CD14-positive monocyte (primary cell): Measurements from ENCODE around the gene PTER. TPM values are rescaled to one million over a fixed set of nuclear protein-coding genes. Genes with fewer than 3 reads are reported as not detected.

Experiments
- DNase-seq, 3 donors: peaks; one replicate each; pipeline ENCODE4 v3.0.0-alpha.2; 2011 to 2022
- H2AFZ ChIP-seq: 2 replicates; pipeline ENCODE4 v1.6.0; 2012; ENCODE audit warnings: mild to moderate bottlenecking, low read depth, low read length, inconsistent platforms; ENCODE audit not compliant: insufficient read depth, poor library complexity, severe bottlenecking
- H3K27ac ChIP-seq, 2 donors: 1 replicate in 1 of 2; 2 replicates in 1 of 2; pipeline ENCODE4 v1.5.1; 2012 to 2013; ENCODE audit warnings: low read length in 2 of 2, control low read depth in 1 of 2, inconsistent platforms in 1 of 2, low read depth in 1 of 2, mild to moderate bottlenecking in 1 of 2
- H3K27me3 ChIP-seq, 2 donors: one replicate each; pipeline versions ENCODE4 v1.6.0 to v1.6.1; 2011 to 2013; ENCODE audit warnings: low read length in 2 of 2; ENCODE audit not compliant: control insufficient read depth in 2 of 2, insufficient read depth in 2 of 2
- H3K36me3 ChIP-seq, 2 donors: replicated peaks in 1 of 2; 1 replicate in 1 of 2; 2 replicates in 1 of 2; pipeline versions ENCODE4 v1.5.1 to v1.6.1; 2012 to 2013; ENCODE audit warnings: low read length in 2 of 2, control low read depth in 1 of 2, inconsistent platforms in 1 of 2, mild to moderate bottlenecking in 1 of 2; ENCODE audit not compliant: insufficient read depth in 2 of 2, control insufficient read depth in 1 of 2
- H3K4me1 ChIP-seq, 2 donors: 1 replicate in 1 of 2; 2 replicates in 1 of 2; pipeline versions ENCODE4 v1.5.1 to v1.6.1; 2012 to 2013; ENCODE audit warnings: low read length in 2 of 2, control low read depth in 1 of 2, inconsistent platforms in 1 of 2, mild to moderate bottlenecking in 1 of 2, moderate library complexity in 1 of 2; ENCODE audit not compliant: insufficient read depth in 2 of 2, control insufficient read depth in 1 of 2
- H3K4me2 ChIP-seq: replicated peaks from 2 replicates; pipeline ENCODE3; 2012; ENCODE audit warnings: low read length, moderate library complexity, mild to moderate bottlenecking; ENCODE audit not compliant: poor library complexity, severe bottlenecking; ENCODE audit errors: extremely low read depth
- H3K4me3 ChIP-seq, 3 experiments: fragments of 200-600 bp in 1 of 3; sonication (generic) in 1 of 3; replicated peaks in 1 of 3; 1 replicate in 2 of 3; 2 replicates in 1 of 3; pipeline ENCODE4 v1.5.1; 2011 to 2013; ENCODE audit warnings: low read length in 3 of 3, mild to moderate bottlenecking in 3 of 3, control low read depth in 2 of 3, low read depth in 2 of 3, inconsistent platforms in 1 of 3, moderate library complexity in 1 of 3
- H3K79me2 ChIP-seq: 2 replicates; pipeline ENCODE4 v1.6.0; 2012; ENCODE audit warnings: mild to moderate bottlenecking, control low read depth, inconsistent platforms, low read length, moderate library complexity; ENCODE audit not compliant: insufficient read depth
- H3K9ac ChIP-seq: 2 replicates; pipeline ENCODE4 v1.6.0; 2017; ENCODE audit warnings: low read length, mild to moderate bottlenecking; ENCODE audit not compliant: insufficient read depth, poor library complexity, severe bottlenecking
- H3K9me3 ChIP-seq, 2 donors: replicated peaks in 1 of 2; 1 replicate in 1 of 2; 2 replicates in 1 of 2; pipeline versions ENCODE4 v1.5.1 to v1.6.1; 2012 to 2013; ENCODE audit warnings: low read length in 2 of 2, control low read depth in 1 of 2; ENCODE audit not compliant: control insufficient read depth in 1 of 2, insufficient read depth in 1 of 2
- H4K20me1 ChIP-seq: 2 replicates; pipeline ENCODE4 v1.6.0; 2012; ENCODE audit warnings: mild to moderate bottlenecking, low read length, control low read depth, moderate library complexity; ENCODE audit not compliant: insufficient read depth
- H3K27ac Mint-ChIP-seq, 7 donors: one replicate each; pipeline ENCODE4 v1.8.0; 2020; ENCODE audit warnings: mild to moderate bottlenecking in 7 of 7, mixed read lengths in 7 of 7, moderate library complexity in 6 of 7, inconsistent platforms in 2 of 7
- H3K27me3 Mint-ChIP-seq, 3 donors: one replicate each; pipeline ENCODE4 v1.8.0; 2021 to 2022; ENCODE audit warnings: low read depth in 3 of 3, mild to moderate bottlenecking in 3 of 3, mixed read lengths in 3 of 3, moderate library complexity in 3 of 3, inconsistent platforms in 1 of 3
- H3K36me3 Mint-ChIP-seq, 2 donors: one replicate each; pipeline ENCODE4 v1.8.0; 2020; ENCODE audit warnings: mixed read lengths in 2 of 2, inconsistent platforms in 1 of 2, mild to moderate bottlenecking in 1 of 2
- H3K4me1 Mint-ChIP-seq: one replicate; pipeline ENCODE4 v1.8.0; 2020; ENCODE audit warnings: mild to moderate bottlenecking, mixed read lengths
- H3K4me3 Mint-ChIP-seq, 2 donors: one replicate each; pipeline ENCODE4 v1.8.0; 2020; ENCODE audit warnings: mild to moderate bottlenecking in 2 of 2, mixed read lengths in 2 of 2, moderate library complexity in 1 of 2
- H3K9me3 Mint-ChIP-seq, 7 donors: one replicate each; pipeline ENCODE4 v1.8.0; 2020 to 2022; ENCODE audit warnings: mixed read lengths in 7 of 7, mild to moderate bottlenecking in 6 of 7, moderate library complexity in 6 of 7, inconsistent platforms in 2 of 7
- WGBS: methylation state at CpG from one replicate; pipeline ENCODE4 v1.1.5; 2013; ENCODE audit warnings: missing lambda C conversion rate; ENCODE audit not compliant: insufficient coverage; 5-methylcytosine and 5-hydroxymethylcytosine counted together
- intact Hi-C, 2 donors: fragments of 100-400 bp; cut with micrococcal nuclease; formaldehyde crosslinking; loops; one replicate each; pipeline versions ENCODE4 v1.15.0 to v1.15.1; 2023
- polyA plus RNA-seq, 3 donors: library from polyadenylated mRNA; depleted of rRNA in 1 of 3; unstranded in 2 of 3; stranded (reverse) in 1 of 3; fragments of 300-500 nt in 2 of 3; fragments of >200 nt in 1 of 3; fragmentation: Illumina TruSeq in 2 of 3; gene quantifications; 1 replicate in 2 of 3; 2 replicates in 1 of 3; pipeline ENCODE4 v1.2.3, GENCODE V29; 2012 to 2021
- TF ChIP-seq, protein P1 (sequence below): fragments of 200-600 bp; IDR thresholded peaks from one replicate; pipeline ENCODE4 v1.8.0; 2022; ENCODE audit warnings: antibody characterized with exemption, mild to moderate bottlenecking

PTER gene
- polyA plus RNA-seq, 3 donors: 7.4 to 15.9 (median 8.9) TPM

DNA sequence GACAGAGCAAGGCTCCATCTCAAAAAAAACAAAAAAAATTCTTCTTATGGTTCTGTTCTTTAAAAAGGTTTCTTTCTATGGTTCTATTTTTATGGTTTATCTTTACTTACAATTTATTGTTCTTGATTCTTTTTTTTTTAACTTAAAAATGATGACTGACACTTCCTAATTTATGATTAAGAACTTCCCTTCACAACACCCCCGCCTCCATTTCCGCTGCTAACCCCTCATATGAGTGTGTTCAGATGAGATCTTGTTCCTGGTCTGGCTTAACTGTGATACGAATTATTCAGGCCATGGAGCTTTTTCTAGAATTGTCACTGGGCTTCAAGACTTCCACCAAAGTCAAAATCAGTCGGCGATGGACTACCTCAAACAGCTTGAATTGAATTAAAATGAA, 33.9 kb downstream of the PTER start:
- 0% methylated on average over 3 of the region's 5 CpGs for WGBS
- Histone ChIP-seq H3K27me3 (no peaks in the 10 kb centered on the region), H3K27ac (no peak overlapping the region), H3K36me3 (no peaks in the 10 kb centered on the region), H2AFZ (no peak overlapping the region), H3K4me3 (no peak overlapping the region), H3K4me2 (no peak overlapping the region), H3K9me3 (no peaks in the 10 kb centered on the region), H3K9ac (no peak overlapping the region), H3K4me1 (peaks cover 5 to 8% of the 10 kb centered on the region in 2 donors), H3K79me2 (no peaks in the 10 kb centered on the region), H4K20me1 (no peaks in the 10 kb centered on the region)
- TF ChIP-seq, protein P1, sequence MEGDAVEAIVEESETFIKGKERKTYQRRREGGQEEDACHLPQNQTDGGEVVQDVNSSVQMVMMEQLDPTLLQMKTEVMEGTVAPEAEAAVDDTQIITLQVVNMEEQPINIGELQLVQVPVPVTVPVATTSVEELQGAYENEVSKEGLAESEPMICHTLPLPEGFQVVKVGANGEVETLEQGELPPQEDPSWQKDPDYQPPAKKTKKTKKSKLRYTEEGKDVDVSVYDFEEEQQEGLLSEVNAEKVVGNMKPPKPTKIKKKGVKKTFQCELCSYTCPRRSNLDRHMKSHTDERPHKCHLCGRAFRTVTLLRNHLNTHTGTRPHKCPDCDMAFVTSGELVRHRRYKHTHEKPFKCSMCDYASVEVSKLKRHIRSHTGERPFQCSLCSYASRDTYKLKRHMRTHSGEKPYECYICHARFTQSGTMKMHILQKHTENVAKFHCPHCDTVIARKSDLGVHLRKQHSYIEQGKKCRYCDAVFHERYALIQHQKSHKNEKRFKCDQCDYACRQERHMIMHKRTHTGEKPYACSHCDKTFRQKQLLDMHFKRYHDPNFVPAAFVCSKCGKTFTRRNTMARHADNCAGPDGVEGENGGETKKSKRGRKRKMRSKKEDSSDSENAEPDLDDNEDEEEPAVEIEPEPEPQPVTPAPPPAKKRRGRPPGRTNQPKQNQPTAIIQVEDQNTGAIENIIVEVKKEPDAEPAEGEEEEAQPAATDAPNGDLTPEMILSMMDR: no peak
- intact Hi-C loops: no loop called here
- no peaks in the 10 kb centered on the region for H3K9me3 Mint-ChIP-seq
- peak; percentile 6 to 41 (median 14) for DNase-seq
- peak overlapping the region in 5 of 7 donors; percentile 4 to 55 (median 36) for H3K27ac Mint-ChIP-seq
- H3K27me3 Mint-ChIP-seq: peaks cover 0 to 2% (median 2%) of the 10 kb centered on the region in 3 donors
- peak overlapping the region in 1 of 2 donors; percentile 22 for H3K4me3 Mint-ChIP-seq
- peaks cover 10% of the 10 kb centered on the region for H3K4me1 Mint-ChIP-seq
- peaks cover 11 to 15% of the 10 kb centered on the region in 2 donors for H3K36me3 Mint-ChIP-seq

DNA sequence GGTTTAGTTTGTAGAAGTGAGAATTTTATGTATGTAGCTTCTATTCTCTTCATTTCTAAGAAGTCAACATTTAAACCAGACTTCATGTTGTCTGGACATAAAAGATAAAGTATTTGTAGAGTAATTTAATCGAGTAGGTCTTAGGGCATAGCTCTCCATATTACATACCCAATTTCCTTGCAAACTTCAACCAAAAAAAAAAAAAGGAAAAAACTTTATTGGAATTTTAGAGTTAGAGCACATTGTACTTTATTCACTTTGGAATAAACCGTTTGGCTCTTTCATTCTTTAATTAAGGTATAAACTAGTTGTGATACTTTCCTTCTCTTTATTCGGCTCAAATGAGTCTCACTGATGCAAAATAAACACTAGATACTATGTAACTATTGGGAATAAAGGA, 36.0 kb downstream of the PTER start:
- no peaks in the 10 kb centered on the region for H3K9me3 Mint-ChIP-seq
- no CpG with 5 or more reads among the region's 3 CpGs for WGBS
- Histone ChIP-seq H3K27ac (no peak overlapping the region), H3K4me2 (no peak overlapping the region), H3K4me1 (peaks cover 5 to 8% of the 10 kb centered on the region in 2 donors), H3K27me3 (no peaks in the 10 kb centered on the region), H2AFZ (no peak overlapping the region), H3K9me3 (no peaks in the 10 kb centered on the region), H3K79me2 (no peaks in the 10 kb centered on the region), H3K9ac (no peak overlapping the region), H3K36me3 (no peaks in the 10 kb centered on the region), H3K4me3 (no peak overlapping the region), H4K20me1 (no peaks in the 10 kb centered on the region)
- H3K36me3 Mint-ChIP-seq: peaks cover 11 to 15% of the 10 kb centered on the region in 2 donors
- peaks cover 10% of the 10 kb centered on the region for H3K4me1 Mint-ChIP-seq
- peaks cover 0 to 2% (median 0%) of the 10 kb centered on the region in 3 donors for H3K27me3 Mint-ChIP-seq
- no peak overlapping the region for H3K27ac Mint-ChIP-seq
- no peak overlapping the region for H3K4me3 Mint-ChIP-seq
- TF ChIP-seq, protein P1: no peak
- intact Hi-C loops: no loop called here
- no peak for DNase-seq
